NCI-H2196 (cell line): Measurements from ENCODE around the gene PFKFB3.
"Not testable (repeated sequence)": the region's sequence is repeated elsewhere in the genome, so short reads cannot be mapped to it uniquely, and the experiment has no call there.

Source experiments
- DNase-seq: peaks from one replicate; lab custom pipeline; 2025; ENCODE audit not compliant: unreplicated experiment; lab: John Stamatoyannopoulos, UW

Gene PFKFB3

DNA sequence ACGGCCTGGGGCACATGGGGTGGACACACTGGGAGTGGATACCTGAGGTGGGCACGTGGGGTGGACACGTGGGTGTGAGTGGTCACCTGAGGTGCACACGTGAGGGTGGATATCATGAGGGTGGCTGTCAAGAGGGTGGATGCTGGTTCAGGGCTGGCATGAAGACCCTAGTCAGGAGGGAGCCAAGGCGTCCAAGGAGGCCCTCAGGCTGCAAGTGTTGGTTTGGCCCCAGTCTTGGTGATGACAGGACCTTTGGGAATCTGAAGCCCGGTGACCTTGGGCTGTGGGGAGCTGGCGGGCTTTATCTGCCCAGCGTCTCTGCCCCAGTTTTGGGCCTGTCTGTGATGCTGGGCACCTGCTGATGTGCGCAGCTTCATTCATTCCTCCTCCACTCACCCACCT, 24.9 kb upstream of the PFKFB3 start:
- no peak for DNase-seq

DNA sequence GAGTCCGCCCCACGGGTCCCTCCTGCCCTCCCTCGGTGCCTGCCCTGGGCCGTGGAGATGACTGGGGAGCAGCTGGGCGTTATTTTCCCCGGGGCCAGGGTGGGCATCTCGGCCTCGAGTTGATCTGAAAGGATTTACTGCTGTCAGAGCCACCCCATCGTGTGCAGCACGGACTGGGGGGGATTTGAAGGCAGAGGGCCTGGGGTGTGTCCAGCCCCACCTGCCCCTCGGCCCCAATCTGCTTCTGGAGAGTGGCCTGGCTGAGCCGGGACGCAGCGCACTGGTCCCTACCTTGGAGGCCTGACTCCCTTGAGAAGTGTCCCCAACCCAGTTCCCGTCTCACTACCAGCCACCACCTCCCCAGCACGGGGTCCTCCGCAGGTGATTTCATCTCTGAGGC, 24.2 kb upstream of the PFKFB3 start:
- DNase-seq: no peak

DNA sequence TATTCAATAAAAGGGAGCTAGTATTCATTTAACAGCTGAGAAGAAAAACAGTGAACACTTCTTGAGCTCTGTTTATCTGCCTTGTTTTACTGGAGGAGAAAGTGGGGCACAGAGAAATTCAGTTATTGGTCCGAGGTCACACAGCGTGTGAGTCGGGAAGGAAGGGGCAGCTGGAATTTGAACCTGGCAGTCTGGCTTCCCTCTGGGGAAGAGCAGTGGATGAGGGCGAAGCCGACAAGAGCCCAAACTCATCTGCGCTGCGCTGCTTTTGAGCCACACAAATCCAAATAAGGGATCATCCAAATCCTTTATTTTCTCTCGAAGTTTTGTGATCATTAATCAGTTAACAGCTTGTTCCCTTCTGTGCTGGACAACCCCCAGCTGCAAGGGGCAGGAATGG, 23.7 kb upstream of the PFKFB3 start:
- no peak for DNase-seq

DNA sequence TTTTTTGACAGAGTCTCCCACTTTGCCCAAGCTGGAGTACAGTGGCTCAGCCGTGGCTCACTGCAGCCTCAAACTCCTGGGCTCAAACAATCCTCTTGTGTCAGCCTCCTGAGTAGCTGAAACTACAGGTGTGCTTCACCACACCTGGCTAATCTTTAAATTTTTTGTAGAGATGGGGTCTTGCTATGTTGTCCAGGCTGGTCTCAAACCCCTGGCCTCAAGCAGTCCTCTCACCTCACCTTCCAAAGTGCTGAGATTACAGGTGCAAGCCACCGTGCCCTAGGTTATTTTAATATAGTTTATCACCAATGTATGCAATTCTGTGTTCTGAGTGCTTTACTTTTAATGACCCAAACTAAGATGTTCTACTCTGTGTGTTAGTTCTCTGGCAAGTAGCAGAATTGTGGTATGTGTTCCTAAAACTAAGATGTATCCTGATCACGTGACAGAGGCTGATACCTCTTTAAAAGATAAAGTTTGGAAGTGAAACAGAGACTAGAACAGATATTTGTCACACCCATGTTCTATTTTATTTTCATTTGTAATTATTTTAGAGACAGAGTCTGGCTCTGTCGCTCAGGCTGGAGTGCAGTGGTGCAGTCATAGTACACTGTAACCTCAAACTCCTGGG, 22.1 kb upstream of the PFKFB3 start:
- no peak for DNase-seq

DNA sequence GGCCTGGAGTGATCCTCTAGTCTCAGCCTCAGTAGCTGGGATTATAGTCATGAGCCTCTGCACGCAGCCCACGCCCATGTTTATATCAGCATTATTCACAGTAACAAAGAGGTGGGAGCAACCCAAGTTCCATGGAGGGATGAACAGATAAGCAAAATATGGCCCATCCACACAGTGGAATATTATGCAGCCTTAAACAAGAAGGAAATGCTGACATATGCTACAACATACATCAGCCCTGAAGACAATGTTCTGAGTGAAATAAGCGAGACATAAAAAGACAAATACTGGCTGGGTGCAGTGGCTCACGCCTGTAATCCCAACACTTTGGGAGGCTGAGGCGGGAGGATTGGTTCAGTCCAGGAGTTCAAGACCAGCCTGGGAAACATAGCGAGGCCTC, 21.5 kb upstream of the PFKFB3 start:
- no peak for DNase-seq

DNA sequence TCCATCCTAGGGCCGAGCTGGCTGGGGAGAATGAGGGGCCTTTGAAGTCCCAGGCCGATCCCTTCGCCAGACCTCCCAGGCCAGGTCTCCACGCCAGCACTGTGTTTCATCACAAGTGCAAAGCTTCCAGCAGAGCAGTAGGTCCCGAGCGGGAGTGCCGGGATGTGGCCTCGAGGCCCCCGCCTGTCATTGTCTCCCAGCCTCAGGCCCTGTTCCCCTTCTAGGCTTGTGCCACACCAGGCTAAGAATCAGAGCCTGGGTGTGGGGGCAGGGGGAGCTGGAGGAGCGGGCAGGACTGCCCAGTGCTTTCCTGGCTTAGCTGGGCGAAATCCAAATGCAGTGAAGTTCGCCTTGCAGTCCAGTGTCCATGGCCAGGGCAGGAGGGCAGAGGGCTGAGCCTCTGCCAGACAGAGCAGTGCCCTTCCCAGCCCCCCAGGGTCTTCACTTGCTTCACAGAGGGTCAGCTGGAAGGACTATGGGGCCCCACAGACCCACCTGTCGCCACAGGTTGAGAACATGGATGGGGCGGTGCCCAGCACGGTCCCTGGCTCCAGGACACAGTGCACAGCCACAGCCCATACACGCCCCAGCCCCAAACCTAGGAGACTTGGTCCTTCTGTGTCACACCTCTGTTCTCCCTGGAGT, 20.2 kb upstream of the PFKFB3 start:
- no peak for DNase-seq

DNA sequence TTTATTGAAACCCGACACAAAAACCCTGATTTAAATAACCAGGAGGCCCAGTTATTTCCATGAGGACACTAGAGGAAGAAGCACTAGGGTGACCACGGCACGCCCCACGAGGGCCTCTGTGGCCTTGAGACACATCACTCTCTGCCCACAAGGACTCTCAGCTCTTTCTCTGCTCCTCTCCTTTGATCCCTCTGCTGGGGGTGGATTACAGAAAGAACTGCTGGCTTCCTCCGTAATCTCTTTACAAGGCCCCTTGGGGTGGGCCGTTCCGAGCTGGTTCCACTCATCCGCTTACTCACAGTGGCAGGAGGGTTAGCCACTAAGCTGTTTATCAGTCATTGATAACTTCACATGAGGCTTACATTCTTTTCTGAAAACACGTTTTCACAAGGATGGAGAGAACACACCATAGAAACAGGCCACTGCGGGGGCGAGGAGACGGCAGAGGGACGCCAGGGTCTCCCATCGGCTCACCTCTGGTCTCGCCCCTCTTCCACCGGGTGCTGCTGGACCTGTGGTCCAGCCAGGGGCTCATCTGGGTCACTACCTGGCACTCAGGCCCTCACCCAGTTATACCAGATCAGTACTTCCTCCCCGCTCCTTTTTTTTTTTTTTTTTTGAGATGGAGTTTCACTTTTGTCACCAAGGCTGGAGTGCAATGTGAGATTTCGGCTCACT, 17.6 kb upstream of the PFKFB3 start:
- DNase-seq: no peak

DNA sequence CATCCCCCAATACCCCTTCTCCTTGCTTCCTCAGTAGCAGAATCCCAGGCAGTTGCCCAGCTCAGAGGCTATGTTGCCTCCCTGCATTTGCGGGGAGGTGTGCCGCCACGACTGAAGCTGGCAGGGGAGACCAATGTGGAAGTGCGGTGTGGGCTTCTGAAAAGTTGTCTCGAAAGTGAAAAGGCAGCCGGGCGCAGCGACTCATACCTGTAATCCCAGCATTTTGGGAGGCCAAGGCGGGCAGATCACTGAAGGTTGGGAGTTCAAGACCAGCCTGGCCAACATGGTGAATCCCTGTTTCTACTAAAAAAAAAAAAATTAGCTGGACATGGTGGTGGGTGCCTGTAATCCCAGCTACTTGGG, 15.9 kb upstream of the PFKFB3 start:
- no peak for DNase-seq

DNA sequence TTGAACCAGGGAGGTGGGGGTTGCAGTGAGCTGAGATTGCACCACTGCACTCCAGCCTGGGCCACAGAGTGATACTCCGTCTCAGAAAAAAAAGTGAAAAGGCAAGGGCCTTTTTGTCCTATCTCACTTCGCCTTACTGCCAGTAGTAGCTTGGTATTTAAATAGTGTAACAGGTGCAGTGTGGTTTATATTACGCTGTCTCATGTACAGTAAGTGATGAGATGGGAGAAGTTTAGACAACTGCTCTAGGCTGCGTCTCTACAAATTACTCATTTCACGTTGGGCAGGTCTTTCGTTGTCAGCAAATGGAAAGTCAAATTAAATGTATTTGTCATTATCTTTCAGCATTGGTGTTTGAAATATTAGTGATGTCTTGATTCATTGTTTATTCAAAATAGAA, 15.5 kb upstream of the PFKFB3 start:
- no peak for DNase-seq

DNA sequence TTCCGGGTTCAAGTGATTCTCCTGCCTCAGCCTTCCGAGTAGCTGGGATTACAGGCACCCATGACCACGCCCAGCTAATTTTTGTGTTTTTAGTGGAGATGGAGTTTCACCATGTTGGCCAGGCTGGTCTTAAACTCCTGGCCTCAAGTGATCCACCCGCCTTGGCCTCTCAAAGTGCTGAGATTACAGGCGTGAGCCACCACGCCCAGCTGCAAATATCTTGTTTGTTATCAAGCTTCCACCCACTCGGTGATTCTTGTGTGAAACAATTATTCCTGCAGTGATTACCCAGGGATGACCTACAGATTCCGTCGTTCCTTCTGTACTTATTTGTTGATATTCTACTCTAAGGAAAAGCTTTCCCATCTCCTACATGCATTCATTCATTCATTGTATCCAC, 12.7 kb upstream of the PFKFB3 start:
- DNase-seq: not testable (repeated sequence)

DNA sequence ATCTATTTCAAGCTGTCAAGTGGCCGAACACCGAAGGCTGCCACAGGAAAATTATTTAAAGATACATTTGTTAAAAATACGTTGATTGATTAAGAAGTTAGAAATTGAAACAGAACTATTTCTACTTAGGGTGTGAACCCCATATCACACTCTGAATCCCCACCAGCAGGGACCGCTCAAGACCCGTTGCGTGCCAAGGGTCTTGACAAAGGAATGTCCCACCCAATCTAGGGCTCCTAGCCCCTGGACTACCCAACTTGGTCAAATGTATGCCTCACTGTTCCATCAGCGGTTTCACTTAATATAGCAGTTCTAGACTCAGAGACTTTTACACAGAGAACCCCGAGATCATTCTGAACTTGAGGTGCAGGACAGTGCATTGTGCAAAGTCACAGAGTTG, 11.6 kb upstream of the PFKFB3 start:
- no peak for DNase-seq

DNA sequence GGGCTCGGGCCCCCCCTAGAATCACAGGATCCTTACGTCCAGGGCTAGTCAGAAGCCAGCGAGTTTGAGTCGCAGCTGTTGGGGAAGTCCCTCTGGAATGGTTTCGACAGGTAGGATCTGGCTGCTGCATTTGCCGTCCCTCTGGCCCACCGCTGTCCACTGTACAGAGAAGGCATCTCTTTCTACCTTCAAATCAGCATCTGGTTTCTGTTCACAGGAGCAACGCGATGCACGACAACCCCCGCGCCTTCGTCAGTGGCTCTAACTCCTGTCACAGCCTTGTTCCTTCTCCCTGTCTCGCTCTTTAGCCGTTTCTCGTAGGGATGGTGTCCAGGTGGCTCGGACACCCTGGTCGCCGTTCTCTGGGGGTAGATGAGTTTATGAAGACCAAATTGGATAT, 11.2 kb upstream of the PFKFB3 start:
- no peak for DNase-seq

DNA sequence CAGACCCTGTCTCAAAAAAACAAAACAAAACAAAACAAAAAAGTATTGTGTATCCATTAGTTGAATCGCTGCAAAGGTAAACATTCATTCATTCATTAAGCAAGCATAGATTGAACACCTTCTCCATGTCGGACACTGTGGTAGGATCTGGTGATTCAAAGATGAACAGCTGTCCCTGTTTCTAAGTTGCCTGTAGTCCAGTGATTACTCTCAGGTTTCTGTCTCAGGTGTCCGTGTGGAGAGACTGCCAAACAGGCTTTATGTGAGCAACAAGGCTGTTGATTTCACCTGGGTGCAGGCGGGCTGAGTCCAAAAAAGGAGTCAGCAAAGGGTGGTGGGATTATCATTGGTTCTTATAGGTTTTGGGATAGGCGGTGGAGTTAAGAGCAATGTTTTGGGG, 9.4 kb upstream of the PFKFB3 start:
- not testable (repeated sequence) for DNase-seq

DNA sequence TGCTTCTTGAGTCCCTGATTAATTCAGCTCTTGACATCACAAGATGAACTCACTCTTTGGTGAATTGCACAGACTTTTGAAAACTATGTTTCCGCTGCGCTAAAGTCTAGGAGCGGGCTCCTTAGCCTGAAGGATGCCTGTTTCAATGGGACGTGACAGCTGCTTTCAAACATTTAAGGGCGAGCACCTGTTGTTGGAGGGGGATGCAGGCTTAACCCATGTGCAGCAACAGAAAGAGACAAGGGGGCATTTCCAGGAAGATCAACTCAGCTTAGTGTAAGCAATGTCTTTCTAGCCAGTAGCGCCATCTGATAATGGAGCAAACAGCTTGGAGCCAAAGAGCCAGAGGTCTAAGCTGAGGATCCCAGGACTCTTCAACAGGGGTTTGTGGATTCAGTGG, 8.4 kb upstream of the PFKFB3 start:
- no peak for DNase-seq

DNA sequence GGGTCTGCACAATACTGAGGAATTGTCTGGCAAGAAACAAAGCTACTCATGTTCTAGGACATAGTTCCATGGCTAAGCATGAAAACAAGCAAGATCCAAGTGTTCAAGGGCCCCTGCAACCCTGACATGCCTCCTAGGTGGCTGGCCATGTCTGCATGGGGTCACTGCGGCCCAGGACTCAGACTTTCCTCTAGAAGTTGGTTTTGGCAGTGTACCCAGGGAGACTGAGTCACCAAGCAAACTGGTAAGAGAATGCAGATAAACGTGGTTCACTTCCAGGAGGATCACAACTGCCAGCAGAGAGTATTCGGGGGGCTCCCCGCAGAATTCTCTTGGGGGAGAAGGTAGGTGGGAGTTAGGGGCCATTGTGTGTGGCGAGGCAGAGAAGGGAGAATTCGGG, 7.4 kb upstream of the PFKFB3 start:
- DNase-seq: no peak

DNA sequence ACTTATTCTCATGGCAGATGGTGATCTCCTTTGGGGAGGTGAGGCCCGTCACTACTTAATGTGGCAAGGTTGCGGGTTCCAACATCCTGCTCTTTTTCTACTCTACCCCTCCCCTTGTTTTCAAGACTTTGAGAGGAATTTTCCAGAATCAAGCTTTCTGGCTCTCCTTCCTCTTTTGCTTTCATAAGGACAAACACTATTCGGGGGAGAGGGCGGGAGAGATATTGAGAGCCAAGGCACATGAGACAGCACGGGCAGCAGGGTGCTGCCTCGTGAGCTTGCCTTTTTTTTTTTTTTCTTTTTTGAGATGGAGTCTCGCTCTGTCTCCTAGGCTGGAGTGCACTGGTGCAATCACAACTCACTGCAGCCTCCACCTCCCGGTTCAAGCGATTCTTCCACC, 6.9 kb upstream of the PFKFB3 start:
- no peak for DNase-seq

DNA sequence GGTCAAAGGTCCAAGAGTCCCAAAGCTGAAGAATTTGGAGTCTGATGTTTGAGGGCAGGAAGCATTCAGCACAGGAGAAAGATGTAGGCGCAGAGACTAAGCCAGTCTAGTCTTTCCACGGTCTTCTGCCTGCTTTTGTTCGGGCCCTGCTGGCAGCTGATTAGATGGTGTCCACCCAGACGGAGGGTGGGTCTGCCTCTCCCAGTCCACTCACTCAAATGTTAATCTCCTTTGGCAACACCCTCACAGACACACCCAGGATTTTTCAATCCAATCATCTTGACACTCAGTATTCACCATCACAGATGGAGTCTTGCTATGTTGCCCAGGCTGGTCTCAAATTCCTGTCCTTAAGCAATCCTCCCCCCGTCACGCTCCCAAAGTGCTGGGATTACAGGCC, 6.2 kb upstream of the PFKFB3 start:
- not testable (repeated sequence) for DNase-seq

DNA sequence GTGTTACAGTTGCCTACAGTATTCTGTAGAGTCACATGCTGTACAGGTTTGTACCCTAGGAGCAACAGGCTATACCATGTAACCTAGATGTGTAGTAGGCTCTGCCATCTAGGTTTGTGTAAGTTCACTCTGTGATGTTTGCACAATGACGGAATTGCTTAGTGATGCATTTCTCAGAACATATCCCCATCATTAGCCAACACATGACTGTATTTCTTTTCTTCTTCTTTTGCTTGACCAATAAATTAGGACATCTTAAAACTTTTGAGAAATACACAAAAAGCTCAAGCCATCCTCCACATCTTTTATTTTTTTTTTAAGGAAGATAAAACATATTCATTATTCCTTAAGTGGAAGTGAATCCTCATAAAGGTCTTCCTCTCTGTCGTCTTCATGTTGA, 5.4 kb upstream of the PFKFB3 start:
- DNase-seq: no peak

DNA sequence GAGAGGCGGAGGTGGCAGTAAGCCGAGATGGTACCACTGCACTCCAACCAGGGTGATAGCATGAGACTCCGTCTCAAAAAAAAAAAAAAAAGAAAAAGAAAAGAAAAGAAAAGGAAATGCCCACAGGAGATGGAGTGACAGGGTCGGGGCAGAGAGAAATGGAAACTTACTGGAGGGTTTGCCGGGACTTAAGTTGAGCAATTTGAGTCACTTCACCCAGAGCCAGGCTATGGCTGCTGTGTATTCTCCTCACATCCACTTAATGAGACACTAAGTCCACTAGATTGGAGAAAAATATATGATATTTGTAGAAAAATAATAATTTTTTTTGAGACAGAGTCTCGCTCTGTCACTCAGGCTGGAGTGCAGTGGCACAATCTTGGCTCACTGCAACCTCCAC, 4.6 kb upstream of the PFKFB3 start:
- DNase-seq: no peak

DNA sequence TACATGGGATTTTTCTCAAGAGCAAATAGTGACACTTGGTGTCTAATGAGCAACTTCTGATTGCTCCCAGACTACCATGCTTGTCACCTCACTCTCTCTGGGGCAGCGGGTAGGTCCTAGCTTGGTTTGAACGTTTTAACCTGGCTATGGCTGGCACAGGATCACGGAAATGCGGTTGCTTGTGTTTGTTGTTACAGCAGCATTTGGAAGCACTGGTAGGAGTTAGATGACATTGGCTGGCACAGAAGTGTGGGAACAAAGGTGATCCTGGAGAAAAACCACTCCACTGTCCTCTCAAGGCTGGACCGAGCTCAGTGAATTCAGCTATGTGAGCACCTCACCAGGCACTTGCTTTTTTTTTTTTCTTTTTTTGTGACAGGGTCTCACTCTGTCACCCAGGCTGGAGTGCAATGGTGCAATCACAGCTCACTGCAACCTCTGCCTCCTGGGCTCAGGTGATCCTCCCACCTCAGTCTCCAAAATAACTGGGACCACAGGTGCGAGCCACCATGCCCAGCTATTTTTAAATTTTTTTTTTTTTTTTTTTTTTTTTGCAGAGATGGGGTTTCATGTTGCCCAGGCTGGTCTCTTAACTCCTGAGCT, 3.5 kb upstream of the PFKFB3 start:
- no peak for DNase-seq

DNA sequence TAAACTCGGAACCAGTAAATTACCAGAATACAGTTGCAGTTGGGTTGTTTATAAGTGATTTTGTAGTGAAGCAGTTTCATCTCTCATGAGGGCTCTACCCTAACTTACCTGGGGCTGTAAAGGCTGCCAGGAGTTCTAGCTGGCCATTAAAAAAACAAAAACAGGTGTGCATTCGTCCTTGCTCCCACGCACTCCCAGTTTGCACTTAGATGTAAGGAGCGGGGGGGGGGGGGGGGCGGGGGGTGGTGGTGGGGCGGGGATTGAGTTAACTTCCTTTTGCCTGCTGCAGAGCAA, 2.3 kb upstream of the PFKFB3 start:
- no peak for DNase-seq

DNA sequence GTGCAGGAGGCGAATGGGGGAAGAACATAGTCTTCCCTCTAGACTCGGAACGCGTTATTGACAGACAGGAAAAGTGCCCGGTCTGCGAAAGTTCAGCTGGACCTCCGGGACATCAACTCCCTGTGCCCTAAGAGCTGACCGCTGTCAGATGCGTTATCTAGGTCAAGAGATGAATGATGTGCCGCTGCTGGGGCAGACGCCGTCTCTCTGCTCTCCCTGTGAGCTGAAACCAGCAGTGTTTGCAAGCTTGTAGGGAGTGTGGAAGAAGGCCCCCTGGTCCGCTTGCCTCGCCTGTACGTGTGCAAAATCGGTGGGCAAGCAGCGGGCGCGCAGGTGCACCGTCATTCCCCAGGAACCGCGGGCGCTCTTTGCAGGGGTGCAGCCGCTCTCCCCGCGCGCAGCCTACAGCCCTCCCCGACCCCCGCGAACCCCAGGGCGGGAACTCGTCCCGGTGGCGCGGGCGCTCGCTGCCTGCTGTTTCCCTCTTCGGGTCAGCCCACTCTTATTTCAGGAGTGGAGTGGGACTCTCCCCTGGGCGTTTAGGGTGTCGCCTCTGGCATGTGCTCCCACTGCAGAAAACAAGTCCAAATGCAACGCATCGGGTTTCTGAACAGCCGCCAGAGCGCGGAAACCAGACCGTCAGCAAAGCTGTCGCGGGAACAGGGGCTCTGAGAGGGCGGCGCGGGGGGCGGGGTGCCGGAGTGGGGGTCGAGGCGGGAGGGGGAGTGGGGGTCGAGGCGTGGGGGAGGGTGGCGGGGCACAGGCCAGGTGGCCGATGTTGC, 1.8 kb upstream of the PFKFB3 start:
- no peak for DNase-seq
